T-helper 2 cell treated with Interferon-gamma antibody and Interleukin-4, amounts not matched to agents 5 μg/mL and 100 μg/mL, for 36 hours (primary cell): Measurements from ENCODE around the gene RPS2.
"Not testable (repeated sequence)": the region's sequence is repeated elsewhere in the genome, so short reads cannot be mapped to it uniquely, and the experiment has no call there.

ENCODE experiments used
- DNase-seq: peaks from one replicate; pipeline ENCODE4 v3.0.0; 2021; ENCODE audit warnings: low spot score
- H3K27ac Mint-ChIP-seq: one replicate; pipeline ENCODE4 v1.8.0; 2021; ENCODE audit warnings: mild to moderate bottlenecking, mixed read lengths
- H3K27me3 Mint-ChIP-seq: one replicate; pipeline ENCODE4 v1.8.0; 2021; ENCODE audit warnings: low read depth, mixed read lengths
- H3K36me3 Mint-ChIP-seq: one replicate; pipeline ENCODE4 v1.8.0; 2021; ENCODE audit warnings: low read depth, mixed read lengths
- H3K4me1 Mint-ChIP-seq: one replicate; pipeline ENCODE4 v1.8.0; 2021; ENCODE audit warnings: low read depth, mixed read lengths
- H3K4me3 Mint-ChIP-seq: one replicate; pipeline ENCODE4 v1.8.0; 2022; ENCODE audit warnings: mild to moderate bottlenecking, moderate library complexity, mixed read lengths
- H3K9me3 Mint-ChIP-seq: one replicate; pipeline ENCODE4 v1.8.0; 2021; ENCODE audit warnings: mixed read lengths

The RPS2 gene

DNA sequence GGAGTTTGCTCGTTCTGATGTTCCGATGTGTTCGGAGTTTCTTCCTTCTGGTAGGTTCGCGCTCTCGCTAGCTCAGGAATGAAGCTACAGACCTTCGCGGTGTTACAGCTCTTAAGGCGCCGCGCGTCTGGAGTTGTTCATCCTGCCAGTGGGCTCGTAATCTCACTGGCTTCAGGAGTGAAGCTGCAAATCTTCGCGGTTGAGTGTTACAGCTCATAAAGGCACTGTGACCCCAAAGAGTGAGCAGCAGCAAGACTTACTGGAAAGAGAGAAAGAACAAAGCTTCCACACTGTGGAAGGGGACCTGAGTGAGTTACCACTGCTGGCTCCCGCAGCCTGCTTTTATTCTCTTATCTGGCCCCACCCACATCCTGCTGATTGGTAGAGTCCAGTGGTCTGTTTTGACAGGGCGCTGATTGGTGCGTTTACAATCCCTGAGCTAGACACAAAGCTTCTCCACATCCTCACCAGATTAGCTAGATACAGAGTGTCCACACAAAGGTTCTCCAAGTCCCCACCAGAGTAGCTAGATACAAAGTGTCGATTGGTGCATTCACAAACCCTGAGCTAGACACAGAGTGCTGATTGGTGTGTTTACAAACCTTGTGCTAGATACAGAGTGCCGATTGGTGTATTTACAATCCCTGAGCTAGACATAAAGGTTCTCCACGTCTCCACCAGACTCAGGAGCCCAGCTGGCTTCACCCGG is 7.0 kb downstream of the RPS2 start:
- H3K4me1 Mint-ChIP-seq = peaks cover 19% of the 10 kb centered on the region
- H3K27me3 Mint-ChIP-seq, H3K4me3 Mint-ChIP-seq, DNase-seq, H3K9me3 Mint-ChIP-seq, H3K27ac Mint-ChIP-seq: not testable (repeated sequence)
- H3K36me3 Mint-ChIP-seq = peaks cover 21% of the 10 kb centered on the region

DNA sequence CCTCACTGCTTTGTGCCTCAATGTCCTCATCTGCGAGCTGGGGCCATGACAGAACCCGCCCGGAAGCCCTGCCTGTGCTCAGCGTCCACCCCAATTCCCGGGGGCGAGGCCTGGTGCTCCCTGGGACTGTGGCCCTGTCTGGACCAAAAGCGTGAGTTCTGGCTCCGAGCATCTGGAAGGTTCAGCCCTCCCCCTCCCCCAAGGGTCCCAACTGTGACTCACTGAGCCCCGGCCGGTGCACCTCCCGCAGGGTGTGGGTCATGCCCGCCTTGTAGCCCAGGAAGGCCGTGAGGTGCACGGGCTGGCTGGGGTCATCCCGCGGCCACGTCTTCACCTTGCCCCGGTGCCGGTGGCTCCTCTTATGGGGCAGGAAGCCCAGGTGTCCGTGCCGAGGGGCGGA is 10.9 kb downstream of the RPS2 start:
- H3K36me3 Mint-ChIP-seq = no peaks in the 10 kb centered on the region
- H3K27ac Mint-ChIP-seq = no peak overlapping the region
- no peak overlapping the region for H3K4me3 Mint-ChIP-seq
- no peaks in the 10 kb centered on the region for H3K9me3 Mint-ChIP-seq
- H3K27me3 Mint-ChIP-seq = no peaks in the 10 kb centered on the region
- H3K4me1 Mint-ChIP-seq = no peaks in the 10 kb centered on the region
- no peak for DNase-seq

DNA sequence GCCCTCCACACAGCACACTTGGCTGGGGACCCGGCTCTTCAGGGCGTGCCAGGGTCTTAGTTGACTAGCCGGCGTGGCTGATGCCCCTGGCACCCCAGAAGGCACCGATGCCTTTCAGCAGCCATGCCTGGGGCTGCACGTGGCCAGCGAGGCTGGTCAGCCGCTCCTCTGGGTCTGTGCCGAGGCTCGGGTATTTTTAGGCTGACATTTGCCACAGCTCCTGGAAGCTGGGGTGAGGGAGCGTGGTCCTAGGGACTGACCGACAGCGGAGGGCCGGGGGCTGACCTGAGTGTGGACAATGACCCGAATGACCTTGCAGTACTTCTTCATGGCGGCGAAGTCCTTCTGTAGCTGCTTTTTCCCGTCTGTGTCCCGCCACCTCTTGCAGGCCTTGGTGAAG is 14.1 kb downstream of the RPS2 start:
- DNase-seq = no peak
- no peak overlapping the region for H3K27ac Mint-ChIP-seq
- H3K4me3 Mint-ChIP-seq = no peak overlapping the region
- no peaks in the 10 kb centered on the region for H3K27me3 Mint-ChIP-seq
- no peaks in the 10 kb centered on the region for H3K9me3 Mint-ChIP-seq
- no peaks in the 10 kb centered on the region for H3K36me3 Mint-ChIP-seq
- no peaks in the 10 kb centered on the region for H3K4me1 Mint-ChIP-seq

DNA sequence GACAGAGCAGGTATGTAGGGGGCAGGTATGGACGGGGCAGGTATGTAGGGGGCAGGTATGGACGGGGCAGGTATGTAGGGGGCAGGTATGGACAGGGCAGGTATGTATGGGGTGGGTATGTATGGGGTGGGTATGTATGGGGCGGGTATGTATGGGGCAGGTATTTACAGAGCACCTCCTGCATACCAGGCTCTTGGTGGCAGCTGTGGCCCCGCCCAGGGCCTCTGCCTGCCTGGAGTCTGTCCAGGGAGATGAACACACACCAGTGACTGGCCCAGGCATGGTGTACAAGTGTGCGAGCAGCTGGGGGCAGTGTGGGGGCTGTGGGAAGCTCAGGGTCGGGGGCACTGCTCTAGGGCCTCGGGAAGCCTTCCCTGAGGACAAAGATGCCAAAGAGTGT is 14.6 kb downstream of the RPS2 start:
- no peaks in the 10 kb centered on the region for H3K9me3 Mint-ChIP-seq
- H3K36me3 Mint-ChIP-seq = no peaks in the 10 kb centered on the region
- no peak overlapping the region for H3K4me3 Mint-ChIP-seq
- H3K27ac Mint-ChIP-seq = no peak overlapping the region
- no peaks in the 10 kb centered on the region for H3K4me1 Mint-ChIP-seq
- DNase-seq = no peak
- H3K27me3 Mint-ChIP-seq = no peaks in the 10 kb centered on the region

DNA sequence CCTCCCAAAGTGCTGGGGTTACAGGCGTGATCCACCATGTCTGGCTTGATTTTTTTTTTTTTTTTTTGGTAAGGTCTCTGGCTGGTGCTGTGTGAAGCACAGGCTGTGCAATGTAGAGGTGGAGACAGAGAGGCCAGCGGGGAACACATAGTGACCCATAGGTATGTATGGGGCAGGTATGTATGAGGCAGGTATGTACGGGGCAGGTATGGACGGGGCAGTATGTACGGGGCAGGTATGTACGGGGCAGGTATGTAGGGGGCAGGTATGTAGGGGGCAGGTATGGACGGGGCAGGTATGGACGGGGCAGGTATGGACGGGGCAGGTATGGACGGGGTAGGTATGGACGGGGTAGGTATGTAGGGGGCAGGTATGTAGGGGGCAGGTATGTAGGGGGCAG is 15.1 kb downstream of the RPS2 start:
- Mint-ChIP-seq H3K4me1 (peaks cover 2% of the 10 kb centered on the region), H3K27ac (no peak overlapping the region), H3K9me3 (no peaks in the 10 kb centered on the region), H3K27me3 (no peaks in the 10 kb centered on the region), H3K36me3 (no peaks in the 10 kb centered on the region), H3K4me3 (no peak overlapping the region)
- DNase-seq = no peak

DNA sequence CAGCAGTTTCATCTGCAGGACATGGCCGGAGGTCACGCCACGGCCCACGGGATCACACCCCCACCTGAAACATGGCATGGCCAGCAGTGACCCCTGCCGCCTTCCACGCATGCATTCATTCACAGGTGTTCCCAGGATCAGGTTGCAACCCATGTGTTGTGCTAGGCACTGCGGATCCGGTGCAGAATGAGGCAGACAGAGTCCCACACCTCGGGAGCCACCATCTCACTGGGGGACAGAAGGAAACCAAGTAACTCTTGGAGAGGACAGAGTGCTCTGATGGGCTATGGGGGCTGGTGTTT is 17.3 kb downstream of the RPS2 start:
- H3K4me3 Mint-ChIP-seq = no peak overlapping the region
- no peaks in the 10 kb centered on the region for H3K27me3 Mint-ChIP-seq
- no peaks in the 10 kb centered on the region for H3K9me3 Mint-ChIP-seq
- DNase-seq = no peak
- no peaks in the 10 kb centered on the region for H3K36me3 Mint-ChIP-seq
- no peak overlapping the region for H3K27ac Mint-ChIP-seq
- peaks cover 8% of the 10 kb centered on the region for H3K4me1 Mint-ChIP-seq

DNA sequence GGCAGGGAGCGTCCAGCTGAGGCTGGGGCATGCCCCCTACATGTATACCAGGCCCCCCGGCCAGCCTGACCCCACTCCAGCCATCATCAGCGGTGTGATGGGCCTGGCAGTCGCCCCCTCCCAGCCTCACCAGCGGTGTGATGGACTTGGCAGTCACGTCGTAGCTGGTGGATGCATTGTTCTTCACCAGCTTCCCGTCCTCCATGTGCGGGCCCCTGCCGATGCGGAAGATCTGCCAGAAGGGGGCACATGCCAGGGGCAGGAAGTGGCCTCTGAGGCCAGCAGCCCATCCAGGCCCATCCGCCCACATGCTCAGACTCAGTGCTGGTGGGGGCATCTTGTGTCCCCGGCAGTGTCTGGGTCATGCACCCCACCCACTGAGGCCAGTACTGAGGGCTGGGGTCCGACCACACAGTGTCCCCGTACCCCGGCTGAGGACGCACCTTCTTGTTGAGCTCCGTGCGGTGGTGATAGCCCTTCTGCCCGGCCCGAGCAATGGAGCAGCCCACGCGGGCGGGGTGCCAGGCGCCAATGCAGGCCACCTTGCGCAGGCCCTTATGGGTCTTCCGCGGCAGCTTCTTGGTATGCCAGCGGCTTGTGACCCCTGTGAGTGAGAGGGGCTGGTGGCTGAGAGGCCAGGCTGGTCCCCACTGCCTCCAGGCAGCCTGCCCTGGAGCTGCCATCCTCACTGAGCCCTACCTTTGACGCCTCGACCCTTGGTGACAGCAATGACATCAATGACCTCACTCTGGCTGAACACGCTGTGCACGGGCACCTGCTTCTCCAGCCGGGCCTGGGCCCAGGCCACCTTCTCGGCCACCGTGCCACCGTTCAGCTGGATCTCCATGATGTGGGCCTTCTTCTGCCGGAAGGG is 17.9 kb downstream of the RPS2 start:
- Mint-ChIP-seq H3K4me3 (no peak overlapping the region), H3K9me3 (no peaks in the 10 kb centered on the region), H3K36me3 (no peaks in the 10 kb centered on the region), H3K27ac (no peak overlapping the region), H3K4me1 (peaks cover 13% of the 10 kb centered on the region), H3K27me3 (no peaks in the 10 kb centered on the region)
- no peak for DNase-seq

DNA sequence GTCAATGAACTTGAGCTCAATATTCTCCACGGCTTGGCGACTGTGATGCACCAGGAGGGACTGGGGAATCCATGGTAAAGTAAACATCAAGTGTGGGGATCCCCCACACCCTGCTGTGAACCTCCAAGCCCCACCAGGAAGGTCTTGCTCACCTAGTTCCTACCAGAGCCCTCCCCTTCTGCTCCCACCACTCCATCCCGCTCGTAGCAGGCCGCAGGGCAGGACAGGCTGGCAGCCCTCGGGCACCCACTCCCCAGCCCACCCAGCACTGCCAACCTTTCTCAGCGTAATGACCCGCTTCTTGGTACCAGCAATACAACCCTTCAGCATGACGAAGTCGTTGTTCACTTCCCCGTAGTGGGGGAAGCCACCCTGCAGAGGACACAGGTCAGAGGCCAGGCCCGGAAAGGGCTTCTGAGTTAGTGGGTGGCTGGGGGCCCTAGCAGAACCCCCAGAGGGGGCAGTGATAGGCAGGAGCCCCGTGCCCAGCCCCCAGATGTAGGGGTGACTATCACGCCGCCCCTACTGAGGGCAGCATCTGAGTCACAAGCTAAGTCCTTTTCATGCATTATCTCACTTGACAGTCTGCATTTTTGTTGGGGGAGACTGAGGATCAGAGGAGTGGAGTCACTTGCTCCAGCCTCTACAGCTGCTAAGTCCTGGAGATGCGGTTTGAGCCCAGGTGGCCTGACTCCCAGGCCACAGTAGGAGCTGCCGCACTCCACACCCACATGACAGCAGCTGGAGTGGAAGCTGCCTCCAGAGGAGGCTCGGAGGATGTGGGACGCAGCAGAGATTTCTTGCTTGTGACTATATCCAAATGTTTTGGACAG is 18.9 kb downstream of the RPS2 start:
- H3K4me3 Mint-ChIP-seq = no peak overlapping the region
- H3K27ac Mint-ChIP-seq = no peak overlapping the region
- H3K27me3 Mint-ChIP-seq = no peaks in the 10 kb centered on the region
- no peak for DNase-seq
- no peaks in the 10 kb centered on the region for H3K9me3 Mint-ChIP-seq
- H3K36me3 Mint-ChIP-seq = no peaks in the 10 kb centered on the region
- H3K4me1 Mint-ChIP-seq = peaks cover 16% of the 10 kb centered on the region

DNA sequence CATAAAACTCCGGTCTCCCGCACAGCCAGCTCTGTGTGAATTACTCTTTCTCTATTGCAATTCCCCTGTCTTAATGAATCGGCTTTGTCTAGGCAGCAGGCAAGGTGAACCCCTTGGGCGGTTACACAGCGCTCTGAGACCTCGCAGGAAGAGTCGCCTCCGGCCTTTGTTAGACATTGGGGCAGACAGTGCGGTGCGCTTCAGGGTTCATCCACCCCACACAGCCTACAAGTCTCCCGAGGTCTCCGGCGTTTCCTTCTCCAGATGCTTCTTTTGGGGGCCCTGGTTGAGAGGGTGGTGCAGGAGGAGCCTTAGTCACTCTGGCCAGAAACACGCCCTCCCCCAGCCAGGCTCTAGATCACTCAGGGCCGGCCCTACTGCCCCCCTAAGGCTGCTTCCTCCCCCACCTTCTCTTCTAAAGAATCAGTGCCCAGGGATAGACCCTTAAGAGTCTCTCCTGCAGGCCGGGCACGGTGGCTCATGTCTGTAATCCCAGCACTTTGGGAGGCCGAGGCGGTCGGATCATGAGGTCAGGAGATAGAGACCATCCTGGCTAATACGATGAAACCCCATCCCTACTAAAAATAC is 19.9 kb downstream of the RPS2 start:
- Mint-ChIP-seq H3K4me3 (peak overlapping the region; percentile 89), H3K36me3 (no peaks in the 10 kb centered on the region), H3K27me3 (no peaks in the 10 kb centered on the region), H3K9me3 (no peaks in the 10 kb centered on the region), H3K4me1 (peaks cover 16% of the 10 kb centered on the region), H3K27ac (peak overlapping the region; percentile 31)
- DNase-seq = no peak

DNA sequence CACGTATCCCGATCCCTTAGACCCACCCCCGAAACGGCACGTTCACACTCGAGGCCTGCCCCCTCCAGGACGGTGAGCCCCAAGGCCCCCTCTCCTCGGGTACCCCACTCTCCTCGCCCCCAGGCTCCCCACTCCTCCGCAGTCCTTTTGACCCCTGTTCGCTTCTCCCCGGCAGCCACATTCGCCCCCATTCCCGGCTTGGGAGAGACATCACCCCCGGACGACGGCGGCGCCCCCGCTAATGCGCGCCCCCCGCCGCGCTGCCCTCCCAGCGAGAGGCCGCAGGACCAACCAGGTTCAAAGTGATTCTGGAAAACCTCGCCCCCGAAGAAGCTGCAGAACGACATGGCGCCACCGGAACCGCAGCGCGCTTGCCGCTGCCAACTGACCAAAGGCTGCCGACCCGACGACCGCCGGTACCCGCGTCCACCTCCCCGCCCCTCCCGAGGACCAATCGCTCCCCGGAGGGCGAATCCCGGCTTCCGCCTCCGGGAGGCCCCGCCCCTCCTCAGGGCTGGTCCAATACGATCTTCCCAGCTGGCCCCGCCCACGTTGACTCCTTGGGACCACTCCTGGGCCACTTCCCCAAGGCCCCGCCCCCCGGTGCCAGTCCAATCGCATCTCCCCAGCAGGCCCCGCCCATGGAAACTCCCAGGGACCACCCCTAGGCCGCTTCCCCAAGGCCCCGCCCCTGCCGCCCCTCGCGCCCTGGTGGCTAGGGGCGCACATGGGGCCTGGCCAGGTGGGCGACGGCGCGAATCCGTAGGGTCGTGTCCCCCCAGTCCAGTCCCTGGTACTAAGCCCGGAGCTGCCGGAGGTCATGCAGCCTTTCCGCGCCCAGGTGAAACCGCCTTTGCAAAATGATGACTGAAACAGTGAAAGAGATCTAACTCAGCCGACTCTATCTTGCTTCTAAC is 21.6 kb downstream of the RPS2 start, which contains the start of gene MSRB1:
Gene MSRB1 (minus strand): TSS at position 390 of the 917 bp plus-strand sequence. CDS start 43 bp downstream, at position 347.
- Mint-ChIP-seq H3K4me1 (peaks cover 16% of the 10 kb centered on the region), H3K9me3 (no peaks in the 10 kb centered on the region), H3K27me3 (no peaks in the 10 kb centered on the region), H3K27ac (peak within 1 kb of the TSS; percentile 68), H3K36me3 (peaks cover 7% of the 10 kb centered on the region), H3K4me3 (peak within 1 kb of the TSS; percentile 89)
- peak; percentile 100 for DNase-seq

DNA sequence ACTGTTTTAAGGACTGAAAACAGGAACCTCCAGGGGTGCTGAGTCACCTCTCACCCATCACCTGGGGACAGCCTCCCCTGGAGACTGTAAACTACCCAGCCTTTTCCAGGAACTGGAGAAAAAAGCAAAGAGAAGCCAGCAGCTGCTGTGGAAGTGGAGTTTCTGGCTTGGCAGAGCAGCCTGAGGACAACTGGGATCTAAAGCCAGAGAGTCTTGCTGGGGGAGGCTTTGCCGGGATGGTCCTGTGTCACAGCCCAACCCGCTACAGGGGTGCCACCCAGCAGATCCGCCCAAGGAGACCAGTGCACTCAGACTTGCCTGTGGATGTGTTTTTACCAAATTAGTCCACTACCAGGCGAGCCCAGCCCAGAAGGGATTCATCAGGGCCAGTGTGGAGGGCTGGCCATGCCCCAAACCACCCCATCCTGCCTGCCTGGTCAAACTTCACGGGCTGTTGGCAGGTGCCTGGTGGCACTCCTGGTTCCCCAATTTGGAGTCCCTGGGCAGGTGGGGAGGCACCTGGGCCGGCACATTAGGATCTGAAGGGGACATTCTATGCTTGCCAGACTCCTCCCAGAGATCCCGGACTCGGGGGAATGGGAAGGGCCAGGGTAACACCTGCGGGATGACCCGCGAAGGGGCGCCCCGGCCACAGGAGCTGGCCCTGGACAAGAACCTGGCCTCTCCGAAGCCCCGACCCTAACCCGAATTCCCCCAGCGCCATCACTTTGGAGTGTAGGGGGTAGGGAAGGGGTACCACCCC is 22.4 kb downstream of the RPS2 start:
- no peak for DNase-seq
- Mint-ChIP-seq H3K27me3 (no peaks in the 10 kb centered on the region), H3K4me1 (peaks cover 16% of the 10 kb centered on the region), H3K36me3 (peaks cover 9% of the 10 kb centered on the region), H3K27ac (peak overlapping the region; percentile 55), H3K4me3 (peak overlapping the region; percentile 89), H3K9me3 (no peaks in the 10 kb centered on the region)

DNA sequence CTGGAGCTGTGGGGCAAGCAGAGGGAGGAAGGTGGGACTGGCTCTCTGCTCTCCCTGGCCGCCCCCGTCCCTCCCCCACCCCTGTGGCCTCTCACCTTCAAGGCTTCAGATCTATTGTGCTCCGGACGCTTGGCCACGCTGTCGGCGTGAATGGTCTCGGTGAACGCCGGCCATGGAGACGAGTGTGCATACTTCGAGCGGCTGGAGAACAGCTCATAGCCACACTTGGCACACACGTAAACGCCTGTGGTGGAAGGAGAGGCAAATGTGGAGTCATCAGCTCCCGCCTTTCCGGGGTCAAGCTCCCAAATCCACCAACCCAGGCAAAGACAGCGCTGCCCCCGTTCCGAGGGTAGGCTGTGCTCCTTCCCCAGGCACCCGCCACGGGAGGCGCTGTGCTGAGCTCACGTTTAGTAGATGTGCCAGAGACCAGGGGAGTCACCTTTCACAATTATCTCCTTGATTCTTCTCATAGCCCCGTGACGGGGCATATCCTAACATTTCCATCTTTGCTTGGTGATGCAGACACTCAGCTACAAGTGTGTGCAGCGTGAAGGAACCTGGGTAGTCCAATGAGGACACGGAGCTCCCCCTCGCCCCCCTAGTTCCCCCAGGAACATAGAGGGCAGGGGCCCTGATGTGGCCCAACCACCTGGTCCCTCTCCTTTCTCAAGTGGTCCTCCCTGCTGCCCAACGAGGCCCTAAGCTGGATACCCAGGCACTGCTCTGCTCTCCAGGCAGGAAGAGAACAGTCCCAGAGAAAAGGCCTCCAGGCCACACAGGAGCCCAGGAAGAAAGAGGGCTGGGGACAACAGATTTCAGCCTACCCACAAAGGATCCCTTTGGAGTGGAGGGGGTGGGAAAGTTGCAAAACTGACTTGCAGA is 23.2 kb downstream of the RPS2 start:
- no peak overlapping the region for H3K27ac Mint-ChIP-seq
- DNase-seq = no peak
- peaks cover 9% of the 10 kb centered on the region for H3K36me3 Mint-ChIP-seq
- peak overlapping the region; percentile 89 for H3K4me3 Mint-ChIP-seq
- H3K27me3 Mint-ChIP-seq = no peaks in the 10 kb centered on the region
- no peaks in the 10 kb centered on the region for H3K9me3 Mint-ChIP-seq
- peaks cover 16% of the 10 kb centered on the region for H3K4me1 Mint-ChIP-seq
